GM18858 (cell line): ENCODE measurements around the gene C19orf85.

Experiments used
- ATAC-seq: cut with Tn5 transposase; IDR thresholded peaks from one replicate; pipeline ENCODE4 v1.9.1; 2021; ENCODE audit not compliant: unreplicated experiment

Gene C19orf85

GRCh38 chr19:55478364-55478763 is 13.8 kb upstream of the C19orf85 start:
- ATAC-seq: no peak

- no peak for ATAC-seq
These were observed 13.4 kb upstream of the C19orf85 start for GRCh38 chr19:55477905-55478304.

GRCh38 chr19:55476100-55476775 is 11.7 kb upstream of the C19orf85 start, which contains the start of gene ZNF628:
ZNF628 (plus strand) TSS chr19:55476617; CDS start chr19:55479911, 3,294 bp downstream.
- ATAC-seq: peak; percentile 80

- ATAC-seq: no peak
These were observed 10.0 kb upstream of the C19orf85 start for GRCh38 chr19:55474269-55475265.

- no peak for ATAC-seq
These were observed 8.9 kb upstream of the C19orf85 start for GRCh38 chr19:55473225-55474012.

GRCh38 chr19:55472463-55472862 is 7.9 kb upstream of the C19orf85 start:
- no peak for ATAC-seq

GRCh38 chr19:55471266-55471665 is 6.7 kb upstream of the C19orf85 start:
- ATAC-seq: no peak

GRCh38 chr19:55468054-55468393 is 3.5 kb upstream of the C19orf85 start:
- no peak for ATAC-seq

- ATAC-seq: no peak
These were observed 2.9 kb upstream of the C19orf85 start for GRCh38 chr19:55467236-55468053.

- ATAC-seq: no peak
These were observed 1.7 kb upstream of the C19orf85 start for GRCh38 chr19:55466241-55466614.

- ATAC-seq: no peak
These were observed 1.1 kb upstream of the C19orf85 start for GRCh38 chr19:55465460-55466240.

GRCh38 chr19:55464039-55464661 is 401 bp downstream of the C19orf85 start:
- no peak for ATAC-seq

GRCh38 chr19:55463583-55464031 is 944 bp downstream of the C19orf85 start:
- no peak for ATAC-seq

GRCh38 chr19:55462722-55463121 is 1.8 kb downstream of the C19orf85 start:
- ATAC-seq: no peak

GRCh38 chr19:55461974-55462626 is 2.5 kb downstream of the C19orf85 start:
- ATAC-seq: no peak

GRCh38 chr19:55461259-55461973 is 3.1 kb downstream of the C19orf85 start, which contains the start of gene ISOC2:
ISOC2 (minus strand) TSS chr19:55461642; CDS start chr19:55456486, 5,156 bp downstream.
- peak; percentile 78 for ATAC-seq

- ATAC-seq: no peak
These were observed 3.8 kb downstream of the C19orf85 start for GRCh38 chr19:55460670-55461258.
